ENCODE data around the gene TSEN15.

DNA sequence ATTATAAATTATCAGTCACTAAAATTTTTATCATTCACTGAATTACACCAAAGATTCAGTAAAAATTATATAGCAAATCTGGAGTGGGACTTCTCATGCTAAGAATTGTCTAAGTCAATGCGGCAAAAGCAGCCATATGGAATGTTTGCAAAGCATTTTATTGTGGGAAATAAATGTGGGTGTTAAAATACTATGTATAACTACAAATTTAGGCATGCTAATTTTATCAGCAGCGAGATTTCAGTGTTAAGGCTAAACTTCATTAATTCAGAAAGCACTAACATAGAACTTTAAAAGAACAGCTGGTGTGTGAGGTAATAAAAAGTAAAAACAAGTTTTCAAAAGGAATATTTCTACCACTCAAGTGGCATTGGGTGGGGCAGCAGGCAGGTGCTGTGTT, 35.4 kb upstream of the TSEN15 start:
- TF ChIP-seq POLR2A (IDR thresholded peaks at IDR 0.05): no peak
- TF ChIP-seq CTCF (IDR thresholded peaks at IDR 0.05): no peak
